ENCODE data around the gene HOXA7. TPM values are rescaled to one million over a fixed set of nuclear protein-coding genes. Genes with fewer than 3 reads are reported as not detected.

Gene HOXA7
- total RNA-seq, 4 donors from 2014 or later = 2.8 to 4.3 (median 3.6) TPM

GRCh38 chr7:27110186-27111031 is 46.1 kb downstream of the HOXA7 start:
- TF ChIP-seq CTCF (IDR thresholded peaks at IDR 0.05; ENCODE audit: low read depth) = no peak

- no peak for TF ChIP-seq CTCF (IDR thresholded peaks at IDR 0.05; ENCODE audit: low read depth)
Measured at GRCh38 chr7:27109466-27110185, 46.8 kb downstream of the HOXA7 start.

GRCh38 chr7:27108390-27109127 is 47.9 kb downstream of the HOXA7 start:
- TF ChIP-seq CTCF (IDR thresholded peaks at IDR 0.05; ENCODE audit: low read depth) = no peak

- no peak for TF ChIP-seq CTCF (IDR thresholded peaks at IDR 0.05; ENCODE audit: low read depth)
Measured at GRCh38 chr7:27107391-27108381, 48.8 kb downstream of the HOXA7 start.

- TF ChIP-seq CTCF (IDR thresholded peaks at IDR 0.05; ENCODE audit: low read depth) = no peak
Measured at GRCh38 chr7:27106901-27107240, 49.6 kb downstream of the HOXA7 start.

GRCh38 chr7:27106181-27106900 is 50.1 kb downstream of the HOXA7 start:
- TF ChIP-seq CTCF (IDR thresholded peaks at IDR 0.05; ENCODE audit: low read depth) = no peak

Measured in subcutaneous adipose tissue (tissue), 4 donors.